ENCODE data around the gene RAD51B.

RAD51B gene

GRCh38 chr14:68459480-68460136 lies 640.0 kb downstream of the RAD51B start:
- H3K79me2 ChIP-seq (ENCODE audit: low read length) = no peaks in the 10 kb centered on the region
- H2AFZ ChIP-seq (ENCODE audit: low read length) = no peak overlapping the region
- H3K4me1 ChIP-seq (ENCODE audit: low read length) = no peaks in the 10 kb centered on the region
- H3K4me3 ChIP-seq (ENCODE audit: low read length) = no peak overlapping the region
- no peaks in the 10 kb centered on the region for H3K9me2 ChIP-seq (replicated peaks; ENCODE audit: insufficient read depth, low read length)
- H3K4me2 ChIP-seq (ENCODE audit: low read depth, low read length) = no peak overlapping the region
- H3K27ac ChIP-seq (ENCODE audit: low read length) = no peak overlapping the region
- H3K36me3 ChIP-seq (replicated peaks; ENCODE audit: insufficient read depth, low read length) = no peaks in the 10 kb centered on the region
- no peaks in the 10 kb centered on the region for H3F3A ChIP-seq (ENCODE audit: insufficient read depth, low read length)
- H3K9ac ChIP-seq (ENCODE audit: low read length) = no peak overlapping the region
- DNase-seq = no peak
- no peaks in the 10 kb centered on the region for H4K20me1 ChIP-seq (ENCODE audit: insufficient read depth, low read length)
- H3K27me3 ChIP-seq (replicated peaks; ENCODE audit: insufficient read depth, low read length) = no peaks in the 10 kb centered on the region
- no peak for TF ChIP-seq CTCF (IDR thresholded peaks at IDR 0.05; ENCODE audit: low read length)
- TF ChIP-seq EZH2 (optimal IDR thresholded peaks at IDR 0.05; ENCODE audit: low read depth, low read length) = no peak
- TF ChIP-seq EZH2phosphoT487 (IDR thresholded peaks at IDR 0.05; ENCODE audit: low read length) = no peak
- H3K9me3 ChIP-seq (replicated peaks; ENCODE audit: insufficient read depth, low read length) = no peaks in the 10 kb centered on the region

- H4K20me1 ChIP-seq (ENCODE audit: insufficient read depth, low read length) = no peaks in the 10 kb centered on the region
- no peak for TF ChIP-seq EZH2phosphoT487 (IDR thresholded peaks at IDR 0.05; ENCODE audit: low read length)
- TF ChIP-seq EZH2 (optimal IDR thresholded peaks at IDR 0.05; ENCODE audit: low read depth, low read length) = no peak
- no peak for TF ChIP-seq CTCF (IDR thresholded peaks at IDR 0.05; ENCODE audit: low read length)
- H3K4me1 ChIP-seq (ENCODE audit: low read length) = no peaks in the 10 kb centered on the region
- DNase-seq = no peak
- no peaks in the 10 kb centered on the region for H3K9me2 ChIP-seq (replicated peaks; ENCODE audit: insufficient read depth, low read length)
- no peaks in the 10 kb centered on the region for H3K79me2 ChIP-seq (ENCODE audit: low read length)
- no peak overlapping the region for H3K9ac ChIP-seq (ENCODE audit: low read length)
- H2AFZ ChIP-seq (ENCODE audit: low read length) = no peak overlapping the region
- no peak overlapping the region for H3K27ac ChIP-seq (ENCODE audit: low read length)
- no peak overlapping the region for H3K4me3 ChIP-seq (ENCODE audit: low read length)
- no peaks in the 10 kb centered on the region for H3K9me3 ChIP-seq (replicated peaks; ENCODE audit: insufficient read depth, low read length)
- no peaks in the 10 kb centered on the region for H3K36me3 ChIP-seq (replicated peaks; ENCODE audit: insufficient read depth, low read length)
- H3K27me3 ChIP-seq (replicated peaks; ENCODE audit: insufficient read depth, low read length) = no peaks in the 10 kb centered on the region
- H3F3A ChIP-seq (ENCODE audit: insufficient read depth, low read length) = no peaks in the 10 kb centered on the region
- H3K4me2 ChIP-seq (ENCODE audit: low read depth, low read length) = no peak overlapping the region
Measured at GRCh38 chr14:68460541-68460940, 641.0 kb downstream of the RAD51B start.

GRCh38 chr14:68461086-68461485 lies 641.5 kb downstream of the RAD51B start:
- no peak for DNase-seq
- no peak overlapping the region for H3K9ac ChIP-seq (ENCODE audit: low read length)
- no peaks in the 10 kb centered on the region for H4K20me1 ChIP-seq (ENCODE audit: insufficient read depth, low read length)
- H3K27me3 ChIP-seq (replicated peaks; ENCODE audit: insufficient read depth, low read length) = no peaks in the 10 kb centered on the region
- no peak overlapping the region for H3K27ac ChIP-seq (ENCODE audit: low read length)
- TF ChIP-seq EZH2phosphoT487 (IDR thresholded peaks at IDR 0.05; ENCODE audit: low read length) (no peak), CTCF (IDR thresholded peaks at IDR 0.05; ENCODE audit: low read length) (no peak), EZH2 (optimal IDR thresholded peaks at IDR 0.05; ENCODE audit: low read depth, low read length) (no peak)
- H3K36me3 ChIP-seq (replicated peaks; ENCODE audit: insufficient read depth, low read length) = no peaks in the 10 kb centered on the region
- H3K9me2 ChIP-seq (replicated peaks; ENCODE audit: insufficient read depth, low read length) = no peaks in the 10 kb centered on the region
- no peak overlapping the region for H3K4me3 ChIP-seq (ENCODE audit: low read length)
- H2AFZ ChIP-seq (ENCODE audit: low read length) = no peak overlapping the region
- H3K79me2 ChIP-seq (ENCODE audit: low read length) = no peaks in the 10 kb centered on the region
- no peaks in the 10 kb centered on the region for H3F3A ChIP-seq (ENCODE audit: insufficient read depth, low read length)
- no peaks in the 10 kb centered on the region for H3K9me3 ChIP-seq (replicated peaks; ENCODE audit: insufficient read depth, low read length)
- no peaks in the 10 kb centered on the region for H3K4me1 ChIP-seq (ENCODE audit: low read length)
- no peak overlapping the region for H3K4me2 ChIP-seq (ENCODE audit: low read depth, low read length)
